ENCODE data around the gene ALPI. TPM values are rescaled to one million over a fixed set of nuclear protein-coding genes. Genes with fewer than 3 reads are reported as not detected.

ALPI gene
- total and polyA plus RNA-seq, 8 donors = not detected

DNA sequence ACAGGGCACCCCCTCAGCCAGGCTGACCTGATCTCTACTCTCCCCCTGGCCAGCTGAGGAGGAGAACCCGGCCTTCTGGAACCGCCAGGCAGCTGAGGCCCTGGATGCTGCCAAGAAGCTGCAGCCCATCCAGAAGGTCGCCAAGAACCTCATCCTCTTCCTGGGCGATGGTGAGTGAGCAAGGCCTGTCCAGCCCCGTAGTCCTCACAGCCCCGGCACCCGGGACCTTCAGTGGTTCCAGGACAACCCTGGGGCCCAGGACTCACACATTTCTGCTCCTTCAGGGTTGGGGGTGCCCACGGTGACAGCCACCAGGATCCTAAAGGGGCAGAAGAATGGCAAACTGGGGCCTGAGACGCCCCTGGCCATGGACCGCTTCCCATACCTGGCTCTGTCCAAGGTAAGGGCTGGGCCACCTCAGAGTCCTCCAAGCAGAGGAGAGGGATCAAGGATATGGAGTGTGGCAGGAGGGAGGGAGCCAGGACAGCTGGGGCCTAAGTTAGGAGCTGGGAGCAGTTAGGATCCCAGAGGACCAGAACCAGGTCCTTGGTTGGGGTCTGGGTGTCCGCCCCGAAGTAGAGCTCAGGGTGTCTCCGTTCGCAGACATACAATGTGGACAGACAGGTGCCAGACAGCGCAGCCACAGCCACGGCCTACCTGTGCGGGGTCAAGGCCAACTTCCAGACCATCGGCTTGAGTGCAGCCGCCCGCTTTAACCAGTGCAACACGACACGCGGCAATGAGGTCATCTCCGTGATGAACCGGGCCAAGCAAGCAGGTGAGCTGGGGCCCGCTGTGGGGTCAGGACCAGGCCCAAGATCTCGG lies 555 bp downstream of the ALPI start:
- Histone ChIP-seq H3K4me3 (no peak overlapping the region), H3K27ac (no peak overlapping the region), H3K4me1 (no peaks in the 10 kb centered on the region), H3K27me3 (no peaks in the 10 kb centered on the region), H3K9me3 (no peaks in the 10 kb centered on the region), H3K36me3 (no peaks in the 10 kb centered on the region)
- intact Hi-C loops (cut with DNase I) = no loop called here
- FAIRE-seq (no peak), ATAC-seq (no peak), DNase-seq (peak in 2 of 6 donors; percentile 42 to 53)
- 77 to 86% methylated on average over 27 of the region's 27 CpGs for WGBS, 2 donors
- TF ChIP-seq, protein P1, sequence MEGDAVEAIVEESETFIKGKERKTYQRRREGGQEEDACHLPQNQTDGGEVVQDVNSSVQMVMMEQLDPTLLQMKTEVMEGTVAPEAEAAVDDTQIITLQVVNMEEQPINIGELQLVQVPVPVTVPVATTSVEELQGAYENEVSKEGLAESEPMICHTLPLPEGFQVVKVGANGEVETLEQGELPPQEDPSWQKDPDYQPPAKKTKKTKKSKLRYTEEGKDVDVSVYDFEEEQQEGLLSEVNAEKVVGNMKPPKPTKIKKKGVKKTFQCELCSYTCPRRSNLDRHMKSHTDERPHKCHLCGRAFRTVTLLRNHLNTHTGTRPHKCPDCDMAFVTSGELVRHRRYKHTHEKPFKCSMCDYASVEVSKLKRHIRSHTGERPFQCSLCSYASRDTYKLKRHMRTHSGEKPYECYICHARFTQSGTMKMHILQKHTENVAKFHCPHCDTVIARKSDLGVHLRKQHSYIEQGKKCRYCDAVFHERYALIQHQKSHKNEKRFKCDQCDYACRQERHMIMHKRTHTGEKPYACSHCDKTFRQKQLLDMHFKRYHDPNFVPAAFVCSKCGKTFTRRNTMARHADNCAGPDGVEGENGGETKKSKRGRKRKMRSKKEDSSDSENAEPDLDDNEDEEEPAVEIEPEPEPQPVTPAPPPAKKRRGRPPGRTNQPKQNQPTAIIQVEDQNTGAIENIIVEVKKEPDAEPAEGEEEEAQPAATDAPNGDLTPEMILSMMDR (IDR thresholded peaks at IDR 0.05) = no peak

DNA sequence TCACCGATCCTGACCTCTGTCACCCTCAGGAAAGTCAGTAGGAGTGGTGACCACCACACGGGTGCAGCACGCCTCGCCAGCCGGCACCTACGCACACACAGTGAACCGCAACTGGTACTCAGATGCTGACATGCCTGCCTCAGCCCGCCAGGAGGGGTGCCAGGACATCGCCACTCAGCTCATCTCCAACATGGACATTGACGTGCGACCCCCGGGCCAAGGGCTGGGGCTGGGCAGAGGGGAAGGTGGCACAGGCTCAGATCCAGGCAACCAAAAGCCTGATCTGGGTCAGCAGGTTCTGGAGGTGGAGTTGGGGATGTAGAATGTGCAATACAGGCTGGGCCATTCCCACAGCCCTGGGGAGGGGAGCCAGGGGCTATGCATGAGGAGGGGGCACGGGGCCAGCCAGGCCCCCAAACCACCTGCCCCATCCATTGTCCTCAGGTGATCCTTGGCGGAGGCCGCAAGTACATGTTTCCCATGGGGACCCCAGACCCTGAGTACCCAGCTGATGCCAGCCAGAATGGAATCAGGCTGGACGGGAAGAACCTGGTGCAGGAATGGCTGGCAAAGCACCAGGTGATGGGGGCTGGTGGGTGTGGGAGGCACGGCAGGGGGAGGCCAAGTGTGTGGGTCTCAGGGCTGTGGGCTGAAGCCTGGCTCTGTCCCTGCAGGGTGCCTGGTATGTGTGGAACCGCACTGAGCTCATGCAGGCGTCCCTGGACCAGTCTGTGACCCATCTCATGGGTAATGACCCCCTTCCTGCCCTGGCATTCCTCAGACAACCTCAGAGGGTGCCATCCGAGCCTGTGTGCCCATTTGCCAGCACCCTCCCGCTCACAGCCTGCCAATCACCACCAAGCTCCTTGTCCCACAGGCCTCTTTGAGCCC lies 1.4 kb downstream of the ALPI start:
- peak in 2 of 6 donors; percentile 33 to 58 for DNase-seq
- H3K9me3 ChIP-seq = no peaks in the 10 kb centered on the region
- ATAC-seq = no peak
- H3K27me3 ChIP-seq = no peaks in the 10 kb centered on the region
- no peaks in the 10 kb centered on the region for H3K4me1 ChIP-seq
- H3K27ac ChIP-seq = no peak overlapping the region
- H3K36me3 ChIP-seq = no peaks in the 10 kb centered on the region
- no peak for FAIRE-seq
- TF ChIP-seq, protein P1 (IDR thresholded peaks at IDR 0.05) = no peak
- intact Hi-C loops (cut with DNase I) = no loop called here
- 65 to 75% methylated on average over 21 of the region's 21 CpGs for WGBS, 2 donors
- H3K4me3 ChIP-seq = no peak overlapping the region

DNA sequence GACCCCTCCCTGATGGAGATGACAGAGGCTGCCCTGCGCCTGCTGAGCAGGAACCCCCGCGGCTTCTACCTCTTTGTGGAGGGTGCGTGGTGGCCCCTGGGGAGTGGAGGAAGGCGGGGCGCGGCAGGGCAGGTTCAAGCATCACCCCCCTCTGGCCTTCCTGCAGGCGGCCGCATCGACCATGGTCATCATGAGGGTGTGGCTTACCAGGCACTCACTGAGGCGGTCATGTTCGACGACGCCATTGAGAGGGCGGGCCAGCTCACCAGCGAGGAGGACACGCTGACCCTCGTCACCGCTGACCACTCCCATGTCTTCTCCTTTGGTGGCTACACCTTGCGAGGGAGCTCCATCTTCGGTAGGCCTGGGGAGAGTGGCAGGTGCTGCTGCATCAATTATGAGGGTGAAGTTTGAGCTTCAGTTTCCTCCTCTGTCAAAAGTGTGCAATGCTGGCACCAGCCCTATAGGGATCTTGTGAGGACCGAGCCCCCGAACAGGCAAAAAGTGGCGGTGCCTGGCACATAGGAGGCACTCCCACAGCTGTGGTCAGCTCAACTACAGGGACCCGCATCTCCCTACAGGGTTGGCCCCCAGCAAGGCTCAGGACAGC lies 2.2 kb downstream of the ALPI start:
- DNase-seq (peak in 2 of 6 donors; percentile 39 to 52), ATAC-seq (no peak), FAIRE-seq (no peak)
- no peak overlapping the region for H3K27ac ChIP-seq
- no peaks in the 10 kb centered on the region for H3K9me3 ChIP-seq
- intact Hi-C loops (cut with DNase I) = no loop called here
- no peaks in the 10 kb centered on the region for H3K36me3 ChIP-seq
- H3K4me3 ChIP-seq = no peak overlapping the region
- 72 to 86% methylated on average over 25 of the region's 25 CpGs for WGBS, 2 donors
- TF ChIP-seq, protein P1 (IDR thresholded peaks at IDR 0.05) = no peak
- H3K4me1 ChIP-seq = no peaks in the 10 kb centered on the region
- no peaks in the 10 kb centered on the region for H3K27me3 ChIP-seq

DNA sequence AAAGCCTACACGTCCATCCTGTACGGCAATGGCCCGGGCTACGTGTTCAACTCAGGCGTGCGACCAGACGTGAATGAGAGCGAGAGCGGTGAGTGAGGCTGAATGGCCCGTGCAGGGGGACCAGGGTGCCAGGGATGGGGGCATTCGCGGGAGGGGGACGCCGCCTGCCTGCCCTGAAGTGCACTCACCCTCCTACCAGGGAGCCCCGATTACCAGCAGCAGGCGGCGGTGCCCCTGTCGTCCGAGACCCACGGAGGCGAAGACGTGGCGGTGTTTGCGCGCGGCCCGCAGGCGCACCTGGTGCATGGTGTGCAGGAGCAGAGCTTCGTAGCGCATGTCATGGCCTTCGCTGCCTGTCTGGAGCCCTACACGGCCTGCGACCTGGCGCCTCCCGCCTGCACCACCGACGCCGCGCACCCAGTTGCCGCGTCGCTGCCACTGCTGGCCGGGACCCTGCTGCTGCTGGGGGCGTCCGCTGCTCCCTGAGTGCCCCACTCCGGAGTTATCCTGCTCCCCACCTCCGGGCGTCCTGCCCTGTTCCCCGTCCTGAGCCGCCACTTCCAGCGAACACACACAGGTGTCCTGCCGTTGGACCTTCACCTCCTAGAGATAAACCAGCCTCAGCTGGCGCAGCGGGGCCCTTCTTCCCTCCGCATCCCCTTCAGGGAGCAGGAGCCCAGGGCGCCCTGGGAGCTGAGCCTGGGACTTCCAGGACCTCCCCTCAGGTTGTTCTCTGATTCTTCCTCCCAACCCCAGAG lies 2.9 kb downstream of the ALPI start:
- Histone ChIP-seq H3K36me3 (no peaks in the 10 kb centered on the region), H3K27me3 (no peaks in the 10 kb centered on the region)

More for the DNA sequence above, 2.9 kb downstream of the ALPI start:
- Histone ChIP-seq H3K4me1 (no peaks in the 10 kb centered on the region), H3K9me3 (no peaks in the 10 kb centered on the region), H3K4me3 (no peak overlapping the region), H3K27ac (no peak overlapping the region)
- no peak for ATAC-seq
- intact Hi-C loops (cut with DNase I) = no loop called here
- FAIRE-seq = no peak
- DNase-seq = peak in 2 of 6 donors; percentile 54 to 57
- WGBS, 2 donors = 29 to 47% methylated on average over 47 to 56 of the region's 56 CpGs
- TF ChIP-seq, protein P1 (IDR thresholded peaks at IDR 0.05) = no peak
